Aorta (tissue), 5 donors: Measurements from ENCODE around the gene MCU. TPM values are rescaled to one million over a fixed set of nuclear protein-coding genes. Genes with fewer than 3 reads are reported as not detected.
"Not testable (repeated sequence)": the region's sequence is repeated elsewhere in the genome, so short reads cannot be mapped to it uniquely, and the experiment has no call there.

ENCODE experiments used
- ATAC-seq: fragments of 200-7000 bp; cut with Tn5 transposase; one replicate; pipeline ENCODE4 v1.9.1; 2022; ENCODE audit warnings: moderate library complexity; ENCODE audit not compliant: low FRiP score
- DNase-seq, 2 donors: peaks; one replicate each; pipeline ENCODE4 v3.0.0-alpha.2; 2020
- H3K27ac ChIP-seq, 2 donors: one replicate each; pipeline ENCODE4 v1.5.1; 2013; ENCODE audit warnings: low read length in 2 of 2, mild to moderate bottlenecking in 2 of 2, moderate library complexity in 2 of 2, control low read depth in 1 of 2, inconsistent platforms in 1 of 2, low read depth in 1 of 2
- H3K27me3 ChIP-seq, 2 donors: one replicate each; pipeline ENCODE4 v1.6.1; 2013; ENCODE audit warnings: control low read depth in 1 of 2, low read length in 1 of 2, mild to moderate bottlenecking in 1 of 2, moderate library complexity in 1 of 2; ENCODE audit not compliant: insufficient read depth in 2 of 2, control insufficient read depth in 1 of 2
- H3K36me3 ChIP-seq, 2 donors: one replicate each; pipeline ENCODE4 v1.6.1; 2013; ENCODE audit warnings: control low read depth in 1 of 2, low read length in 1 of 2, mild to moderate bottlenecking in 1 of 2; ENCODE audit not compliant: insufficient read depth in 2 of 2, control insufficient read depth in 1 of 2
- H3K4me1 ChIP-seq, 2 donors: one replicate each; pipeline ENCODE4 v1.6.1; 2013; ENCODE audit warnings: low read length in 2 of 2, control low read depth in 1 of 2, mild to moderate bottlenecking in 1 of 2, moderate library complexity in 1 of 2; ENCODE audit not compliant: insufficient read depth in 2 of 2, control insufficient read depth in 1 of 2
- H3K4me3 ChIP-seq, 2 donors: one replicate each; pipeline ENCODE4 v1.5.1; 2013; ENCODE audit warnings: low read length in 2 of 2, control low read depth in 1 of 2, mild to moderate bottlenecking in 1 of 2
- H3K9me3 ChIP-seq: one replicate; pipeline ENCODE4 v1.6.1; 2013; ENCODE audit warnings: mild to moderate bottlenecking, low read length; ENCODE audit not compliant: control insufficient read depth
- WGBS, 2 donors: extraction: QIAGEN DNeasy Blood & Tissue Kit; methylation state at CpG; one replicate each; pipeline ENCODE4 v1.1.7; 2013; 5-methylcytosine and 5-hydroxymethylcytosine counted together
- intact Hi-C, 2 donors: fragments of 100-400 bp; cut with DNase I; formaldehyde crosslinking; loops; one replicate each; pipeline versions ENCODE4 v1.14.2 to v1.15.0; 2022
- polyA plus RNA-seq, 2 donors: library from polyadenylated mRNA; stranded (reverse); fragments of 200-250 nt; gene quantifications; one replicate each; pipeline ENCODE4 v1.2.3, GENCODE V29; 2013
- total RNA-seq, 2 donors: library from RNA; stranded (reverse); fragmentation: NEBNext Ultra II Directional; extraction: Animal tissue kit (Norgen Biotek cat#: 25700); gene quantifications; one replicate each; pipeline ENCODE4 v1.2.1, GENCODE V29; 2021
- donor health status: healthy with polysubstance abuse.
- donor health status: Bipolar disorder and iron deficiency.
- donor health status: DM: no; HTN: no; CAD: no.
- donor health status: DM: no; HTN: no; CAD: no.
- donor health status: DM: yes; HTN: yes; CAD: no.

MCU gene
- total and polyA plus RNA-seq, 4 donors = 18.3 to 45.6 (median 26.6) TPM

DNA sequence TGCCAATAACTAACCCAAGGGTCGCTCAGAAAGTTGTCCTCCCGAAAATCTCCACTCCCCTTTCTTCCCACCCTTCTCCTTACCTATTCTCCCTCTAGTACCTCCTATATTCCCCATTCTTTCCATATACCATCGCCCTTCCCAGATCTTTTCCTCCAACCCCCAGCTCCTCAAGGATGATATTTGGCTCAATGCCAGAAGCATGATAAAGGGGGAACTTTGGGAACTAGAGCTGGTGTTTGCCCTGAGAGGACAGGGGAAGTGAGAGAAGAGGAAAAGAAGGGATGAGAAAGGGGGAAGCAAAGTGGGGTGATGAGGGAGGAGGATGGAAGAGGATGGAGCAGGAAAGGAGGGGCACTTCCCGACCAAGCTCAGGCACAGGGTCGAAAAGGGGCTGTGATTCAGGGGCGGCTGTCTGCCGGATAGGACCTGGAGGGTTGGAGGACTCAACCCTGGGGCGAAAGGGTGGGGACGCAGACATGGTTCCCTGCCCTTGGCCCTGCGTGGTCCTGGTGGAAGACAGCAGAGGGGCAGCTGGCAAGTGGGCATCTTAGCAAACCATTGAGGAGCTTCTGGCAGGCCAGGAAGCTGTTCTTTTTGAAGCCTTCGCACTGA is 203.4 kb downstream of the MCU start:
- WGBS, 2 donors = 79 to 87% methylated on average over 11 of the region's 11 CpGs
- H3K27ac ChIP-seq = no peak overlapping the region
- no peak for ATAC-seq

DNA sequence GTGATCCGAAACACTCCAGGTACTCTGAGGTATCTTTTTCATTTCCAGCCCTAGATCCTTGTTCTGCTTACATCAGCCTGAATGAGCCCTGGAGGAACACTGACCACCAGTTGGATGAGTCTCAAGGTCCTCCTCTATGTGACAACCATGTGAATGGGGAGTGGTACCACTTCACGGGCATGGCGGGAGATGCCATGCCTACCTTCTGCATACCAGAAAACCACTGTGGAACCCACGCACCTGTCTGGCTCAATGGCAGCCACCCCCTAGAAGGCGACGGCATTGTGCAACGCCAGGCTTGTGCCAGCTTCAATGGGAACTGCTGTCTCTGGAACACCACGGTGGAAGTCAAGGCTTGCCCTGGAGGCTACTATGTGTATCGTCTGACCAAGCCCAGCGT is 206.7 kb downstream of the MCU start:
- no peaks in the 10 kb centered on the region for H3K27me3 ChIP-seq
- H3K36me3 ChIP-seq = no peaks in the 10 kb centered on the region
- intact Hi-C loops = no loop called here
- no peak overlapping the region for H3K27ac ChIP-seq
- DNase-seq (no peak), ATAC-seq (no peak)
- no peaks in the 10 kb centered on the region for H3K4me1 ChIP-seq
- H3K9me3 ChIP-seq = no peaks in the 10 kb centered on the region
- H3K4me3 ChIP-seq = no peak overlapping the region
- 95 to 96% methylated on average over 10 of the region's 10 CpGs for WGBS, 2 donors

More for the DNA sequence above, 203.4 kb downstream of the MCU start:
- no peaks in the 10 kb centered on the region for H3K9me3 ChIP-seq
- DNase-seq = no peak
- intact Hi-C loops = no loop called here
- H3K4me1 ChIP-seq = no peaks in the 10 kb centered on the region
- no peaks in the 10 kb centered on the region for H3K27me3 ChIP-seq
- H3K4me3 ChIP-seq = no peak overlapping the region
- H3K36me3 ChIP-seq = no peaks in the 10 kb centered on the region

DNA sequence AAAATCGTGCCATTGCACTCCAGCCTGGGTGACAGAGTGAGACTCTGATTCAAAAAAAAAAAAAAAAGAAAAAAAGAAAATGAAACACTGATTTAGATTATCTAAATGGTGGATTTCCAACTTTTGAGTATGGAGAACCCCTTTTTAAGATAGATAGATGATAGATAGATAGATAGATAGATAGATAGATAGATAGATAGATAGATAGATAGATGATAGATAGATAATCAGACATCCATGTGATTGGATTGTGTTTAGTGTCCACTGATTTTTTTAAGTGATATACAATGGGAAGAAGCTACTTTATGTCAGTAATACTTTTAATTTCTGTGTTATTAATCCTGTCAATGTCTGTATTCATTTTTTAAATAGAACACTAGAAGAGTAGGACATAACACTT is 207.6 kb downstream of the MCU start:
- Histone ChIP-seq H3K36me3 (no peaks in the 10 kb centered on the region), H3K27ac (no peak overlapping the region), H3K4me1 (no peaks in the 10 kb centered on the region), H3K9me3 (no peaks in the 10 kb centered on the region), H3K27me3 (no peaks in the 10 kb centered on the region), H3K4me3 (no peak overlapping the region)
- intact Hi-C loops = no loop called here
- 92 to 96% methylated on average over 1 of the region's 1 CpG for WGBS, 2 donors
- ATAC-seq (no peak), DNase-seq (no peak)

DNA sequence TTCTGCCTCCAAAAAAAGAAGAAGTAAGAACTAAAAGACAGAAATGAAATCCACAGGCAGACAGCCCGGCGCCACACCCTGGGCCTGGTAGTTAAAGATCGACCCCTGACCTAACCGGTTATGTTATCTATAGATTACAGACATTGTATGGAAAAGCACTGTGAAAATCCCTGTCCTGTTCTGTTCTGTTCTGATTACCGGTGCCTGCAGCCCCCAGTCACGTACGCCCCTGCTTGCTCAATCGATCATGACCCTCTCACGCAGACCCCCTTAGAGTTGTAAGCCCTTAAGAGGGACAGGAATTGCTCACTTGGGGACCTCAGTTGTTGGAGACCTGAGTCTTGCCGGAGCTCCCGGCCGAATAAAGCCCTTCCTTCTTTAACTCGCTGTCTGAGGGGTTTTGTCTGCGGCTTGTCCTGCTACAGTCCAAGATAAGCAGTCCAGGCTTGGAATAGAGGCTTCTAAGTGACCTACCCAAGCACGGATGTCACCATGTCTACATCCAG is 212.1 kb downstream of the MCU start:
- H3K9me3 ChIP-seq, ATAC-seq, H3K27me3 ChIP-seq, H3K4me1 ChIP-seq, H3K4me3 ChIP-seq, intact Hi-C loops, H3K27ac ChIP-seq, H3K36me3 ChIP-seq, DNase-seq: not testable (repeated sequence)
- 92 to 98% methylated on average over 15 of the region's 15 CpGs for WGBS, 2 donors

DNA sequence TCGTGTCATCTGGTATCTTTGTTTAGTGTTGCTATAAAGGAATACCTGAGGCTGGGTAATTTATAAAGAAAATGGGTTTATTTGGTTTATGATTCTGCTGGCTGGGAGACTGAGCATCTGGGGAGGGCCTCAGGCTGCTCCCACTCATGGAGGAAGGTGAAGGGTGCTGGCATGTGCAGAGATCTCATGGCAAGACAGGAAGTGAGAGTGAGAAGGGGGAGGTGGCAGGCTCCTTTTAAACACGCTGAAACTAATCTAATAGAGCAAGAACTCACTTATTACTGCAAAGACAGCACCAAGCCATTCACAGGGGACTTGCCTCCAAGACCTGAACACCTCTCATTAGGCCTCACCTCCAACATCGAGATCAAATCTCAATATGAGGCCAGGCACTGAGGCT is 212.9 kb downstream of the MCU start:
- Histone ChIP-seq H3K4me3 (no peak overlapping the region), H3K27ac (no peak overlapping the region), H3K36me3 (no peaks in the 10 kb centered on the region), H3K4me1 (no peaks in the 10 kb centered on the region), H3K27me3 (no peaks in the 10 kb centered on the region), H3K9me3 (no peaks in the 10 kb centered on the region)
- DNase-seq (no peak), ATAC-seq (no peak)
- 92 to 95% methylated on average over 3 of the region's 3 CpGs for WGBS, 2 donors
- intact Hi-C loops = no loop called here

DNA sequence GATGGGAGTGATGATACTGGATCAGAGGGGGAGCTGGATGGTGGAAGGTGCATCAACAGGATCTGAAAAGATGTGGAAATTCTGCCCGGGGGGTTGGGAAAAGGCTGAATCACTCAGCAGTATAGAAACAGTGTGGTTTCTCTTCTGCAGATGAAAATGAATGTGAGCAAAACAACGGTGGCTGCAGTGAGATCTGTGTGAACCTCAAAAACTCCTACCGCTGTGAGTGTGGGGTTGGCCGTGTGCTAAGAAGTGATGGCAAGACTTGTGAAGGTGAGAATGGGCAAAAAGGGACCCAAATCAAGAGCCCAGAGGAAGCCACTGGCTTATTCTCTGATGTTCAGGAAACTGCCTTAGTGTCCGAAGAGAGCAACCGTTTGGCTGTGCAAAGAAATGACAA is 214.5 kb downstream of the MCU start:
- no peaks in the 10 kb centered on the region for H3K4me1 ChIP-seq
- no peaks in the 10 kb centered on the region for H3K27me3 ChIP-seq
- intact Hi-C loops = no loop called here
- H3K27ac ChIP-seq = no peak overlapping the region
- H3K9me3 ChIP-seq = no peaks in the 10 kb centered on the region
- H3K36me3 ChIP-seq = no peaks in the 10 kb centered on the region
- DNase-seq (no peak), ATAC-seq (no peak)
- WGBS, 2 donors = 87 to 88% methylated on average over 6 of the region's 6 CpGs
- no peak overlapping the region for H3K4me3 ChIP-seq

DNA sequence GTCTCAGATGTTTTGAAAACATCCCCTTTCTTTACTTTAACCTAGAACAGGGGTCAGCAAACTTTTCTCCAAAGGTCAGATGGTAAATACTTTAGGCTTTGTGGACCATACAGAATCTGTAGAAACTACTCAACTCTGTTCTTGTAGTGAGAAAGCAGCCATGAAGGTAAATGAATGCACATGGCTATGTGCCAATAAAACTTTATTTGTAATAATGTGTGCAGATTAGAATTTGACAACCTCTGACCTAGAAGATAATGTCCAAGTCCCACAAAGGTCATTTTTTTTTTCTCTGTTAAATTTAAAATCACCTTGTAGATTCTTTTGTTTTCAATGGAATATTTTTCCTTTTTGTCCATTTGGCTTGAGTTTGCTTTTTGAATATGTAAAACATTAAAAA is 218.8 kb downstream of the MCU start:
- Histone ChIP-seq H3K4me1 (no peaks in the 10 kb centered on the region), H3K36me3 (no peaks in the 10 kb centered on the region), H3K4me3 (no peak overlapping the region), H3K27me3 (no peaks in the 10 kb centered on the region), H3K9me3 (no peaks in the 10 kb centered on the region), H3K27ac (no peak overlapping the region)
- intact Hi-C loops = no loop called here
- no peak for DNase-seq
- no peak for ATAC-seq

DNA sequence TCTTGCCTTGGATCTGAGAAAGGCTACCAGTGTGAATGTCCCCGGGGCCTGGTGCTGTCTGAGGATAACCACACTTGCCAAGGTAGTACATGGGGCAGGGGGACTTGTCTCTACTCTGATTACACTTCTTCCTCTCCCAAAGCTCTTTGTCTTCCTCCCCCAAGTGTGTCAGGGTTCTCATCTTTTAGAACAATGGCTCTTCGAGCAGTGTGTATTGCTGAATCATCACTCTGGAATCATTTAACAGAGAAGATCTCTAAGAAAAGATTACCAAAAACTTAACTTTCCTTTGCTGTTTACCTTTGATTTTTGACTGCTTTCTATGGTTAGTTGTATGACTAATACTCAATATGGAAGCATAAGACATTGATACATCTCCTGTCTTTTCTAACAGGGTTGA is 219.8 kb downstream of the MCU start:
- no peak for DNase-seq
- H3K9me3 ChIP-seq = no peaks in the 10 kb centered on the region
- WGBS, 2 donors = 96 to 97% methylated on average over 2 of the region's 2 CpGs
- no peak overlapping the region for H3K4me3 ChIP-seq
- no peak for ATAC-seq
- H3K36me3 ChIP-seq = no peaks in the 10 kb centered on the region
- intact Hi-C loops = no loop called here
- no peaks in the 10 kb centered on the region for H3K27me3 ChIP-seq
- H3K27ac ChIP-seq = no peak overlapping the region
- H3K4me1 ChIP-seq = no peaks in the 10 kb centered on the region

DNA sequence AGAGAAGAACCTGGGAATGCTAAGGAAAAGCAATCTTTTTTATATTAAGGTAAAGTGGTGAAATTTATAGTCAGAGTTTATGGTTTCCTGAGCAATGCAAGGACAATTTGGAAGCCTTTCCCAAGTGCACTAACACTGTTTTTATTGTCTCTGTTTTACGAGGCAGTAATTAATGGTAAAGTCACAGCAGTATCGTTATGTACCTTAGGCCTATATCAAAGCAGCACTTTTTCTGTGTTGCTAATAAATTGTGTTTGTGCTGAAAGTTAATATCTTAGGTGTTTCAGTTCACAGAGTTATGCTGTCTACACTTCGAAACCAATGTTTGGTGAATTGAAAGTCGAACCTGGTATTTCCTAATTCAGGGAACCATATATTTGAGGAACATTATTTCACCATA is 220.8 kb downstream of the MCU start:
- ATAC-seq = no peak
- Histone ChIP-seq H3K27ac (no peak overlapping the region), H3K4me1 (no peaks in the 10 kb centered on the region), H3K4me3 (no peak overlapping the region), H3K9me3 (no peaks in the 10 kb centered on the region), H3K27me3 (no peaks in the 10 kb centered on the region), H3K36me3 (no peaks in the 10 kb centered on the region)
- intact Hi-C loops = no loop called here
- DNase-seq = no peak
- WGBS, 2 donors = 88 to 92% methylated on average over 4 of the region's 4 CpGs
